ENCODE measurements around the gene SNAPC5. TPM values are rescaled to one million over a fixed set of nuclear protein-coding genes. Genes with fewer than 3 reads are reported as not detected.

The SNAPC5 gene
- total and polyA plus RNA-seq, 2 donors from 2014 or later = 29.6 to 49.6 TPM

DNA sequence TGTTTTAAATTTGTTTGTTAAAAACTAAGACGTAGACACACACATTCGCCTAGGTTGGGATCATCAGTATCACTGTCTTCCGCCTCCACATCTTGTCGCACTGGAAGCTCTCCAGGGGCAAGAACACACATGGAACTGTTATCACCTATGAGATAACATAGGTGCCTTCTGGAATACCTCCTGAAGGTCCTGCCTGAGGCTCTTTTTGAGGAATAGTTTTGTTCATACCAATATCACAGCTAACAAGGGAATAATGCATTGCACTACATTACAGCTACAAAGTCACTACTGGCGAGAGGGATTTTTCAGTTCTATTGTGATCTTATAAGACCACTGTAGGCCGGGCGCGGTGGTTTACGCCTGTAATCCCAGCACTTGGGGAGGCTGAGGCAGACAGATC is 37.5 kb upstream of the SNAPC5 start:
- Histone ChIP-seq H3K4me3 (ENCODE audit: low read length in 3 of 3) (no peak overlapping the region), H3K36me3 (ENCODE audit: control insufficient read depth in 2 of 3, insufficient read depth in 3 of 3, low read length in 3 of 3) (peaks cover 0 to 2% (median 0%) of the 10 kb centered on the region in 3 donors), H3K27me3 (ENCODE audit: control insufficient read depth, insufficient read depth, low read length) (no peaks in the 10 kb centered on the region), H3K4me1 (ENCODE audit: control insufficient read depth in 2 of 3, insufficient read depth in 2 of 3, low read depth in 1 of 3, low read length in 3 of 3) (no peaks in the 10 kb centered on the region), H3K9ac (ENCODE audit: low read length in 3 of 3) (no peak overlapping the region), H3K27ac (ENCODE audit: low read depth in 2 of 2, low read length in 2 of 2) (no peak overlapping the region), H3K9me3 (ENCODE audit: control insufficient read depth in 2 of 3, insufficient read depth in 1 of 3, low read length in 3 of 3) (no peaks in the 10 kb centered on the region)
- TF ChIP-seq, protein P1, sequence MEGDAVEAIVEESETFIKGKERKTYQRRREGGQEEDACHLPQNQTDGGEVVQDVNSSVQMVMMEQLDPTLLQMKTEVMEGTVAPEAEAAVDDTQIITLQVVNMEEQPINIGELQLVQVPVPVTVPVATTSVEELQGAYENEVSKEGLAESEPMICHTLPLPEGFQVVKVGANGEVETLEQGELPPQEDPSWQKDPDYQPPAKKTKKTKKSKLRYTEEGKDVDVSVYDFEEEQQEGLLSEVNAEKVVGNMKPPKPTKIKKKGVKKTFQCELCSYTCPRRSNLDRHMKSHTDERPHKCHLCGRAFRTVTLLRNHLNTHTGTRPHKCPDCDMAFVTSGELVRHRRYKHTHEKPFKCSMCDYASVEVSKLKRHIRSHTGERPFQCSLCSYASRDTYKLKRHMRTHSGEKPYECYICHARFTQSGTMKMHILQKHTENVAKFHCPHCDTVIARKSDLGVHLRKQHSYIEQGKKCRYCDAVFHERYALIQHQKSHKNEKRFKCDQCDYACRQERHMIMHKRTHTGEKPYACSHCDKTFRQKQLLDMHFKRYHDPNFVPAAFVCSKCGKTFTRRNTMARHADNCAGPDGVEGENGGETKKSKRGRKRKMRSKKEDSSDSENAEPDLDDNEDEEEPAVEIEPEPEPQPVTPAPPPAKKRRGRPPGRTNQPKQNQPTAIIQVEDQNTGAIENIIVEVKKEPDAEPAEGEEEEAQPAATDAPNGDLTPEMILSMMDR (IDR thresholded peaks at IDR 0.05; ENCODE audit: borderline replicate concordance, extremely low read depth, insufficient read depth) = no peak
- FAIRE-seq = no peak
- intact Hi-C loops (cut with DNase I) = no loop called here
- no peak for DNase-seq

DNA sequence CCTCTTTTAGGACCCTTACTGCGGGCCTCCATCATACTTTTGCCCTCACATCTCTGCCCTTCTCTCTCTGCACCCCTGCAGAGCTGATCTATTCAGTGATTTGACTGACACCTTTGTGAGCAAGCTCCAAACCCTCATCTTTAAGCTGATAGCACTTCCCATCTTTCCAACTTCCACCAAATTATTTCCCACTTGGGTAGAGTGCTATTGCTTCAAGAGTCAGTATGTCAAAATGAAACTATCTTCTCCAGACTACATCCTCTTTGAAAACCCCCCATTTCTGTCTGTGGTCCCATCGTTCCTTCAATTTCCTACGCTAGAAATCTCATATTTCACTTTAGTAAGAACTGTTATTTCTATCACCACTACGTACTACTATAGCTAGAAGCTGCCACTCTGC is 27.3 kb upstream of the SNAPC5 start:
- no peak overlapping the region for H3K9ac ChIP-seq (ENCODE audit: low read length in 3 of 3)
- H3K27me3 ChIP-seq (ENCODE audit: control insufficient read depth, insufficient read depth, low read length) = no peaks in the 10 kb centered on the region
- TF ChIP-seq, protein P1 (IDR thresholded peaks at IDR 0.05; ENCODE audit: borderline replicate concordance, extremely low read depth, insufficient read depth) = no peak
- peaks cover 0 to 4% (median 2%) of the 10 kb centered on the region in 3 donors for H3K36me3 ChIP-seq (ENCODE audit: control insufficient read depth in 2 of 3, insufficient read depth in 3 of 3, low read length in 3 of 3)
- no peak for FAIRE-seq
- H3K27ac ChIP-seq (ENCODE audit: low read depth in 2 of 2, low read length in 2 of 2) = no peak overlapping the region
- H3K4me1 ChIP-seq (ENCODE audit: control insufficient read depth in 2 of 3, insufficient read depth in 2 of 3, low read depth in 1 of 3, low read length in 3 of 3) = no peaks in the 10 kb centered on the region
- intact Hi-C loops (cut with DNase I) = no loop called here
- no peaks in the 10 kb centered on the region for H3K9me3 ChIP-seq (ENCODE audit: control insufficient read depth in 2 of 3, insufficient read depth in 1 of 3, low read length in 3 of 3)
- no peak for DNase-seq
- no peak overlapping the region for H3K4me3 ChIP-seq (ENCODE audit: low read length in 3 of 3)

DNA sequence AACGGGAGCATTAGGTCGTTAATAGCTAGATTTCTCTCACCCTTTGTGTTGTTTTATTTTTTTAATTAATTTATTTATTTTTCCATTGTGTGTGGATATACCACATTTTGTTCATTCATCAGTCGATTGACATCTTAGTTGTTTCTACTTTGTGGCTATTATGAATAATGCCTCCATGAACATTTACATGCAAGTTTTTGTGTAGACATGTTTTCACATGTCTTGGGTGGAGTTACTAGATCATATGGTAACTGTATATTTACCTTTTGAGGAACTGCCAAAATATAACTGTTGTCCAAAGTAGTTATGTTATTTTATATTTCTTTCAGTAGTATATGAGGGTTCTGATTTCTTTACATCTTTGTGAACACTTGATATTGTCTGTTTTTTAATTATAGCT is 26.4 kb upstream of the SNAPC5 start:
- no peaks in the 10 kb centered on the region for H3K9me3 ChIP-seq (ENCODE audit: control insufficient read depth in 2 of 3, insufficient read depth in 1 of 3, low read length in 3 of 3)
- TF ChIP-seq, protein P1 (IDR thresholded peaks at IDR 0.05; ENCODE audit: borderline replicate concordance, extremely low read depth, insufficient read depth) = no peak
- DNase-seq = no peak
- no peaks in the 10 kb centered on the region for H3K4me1 ChIP-seq (ENCODE audit: control insufficient read depth in 2 of 3, insufficient read depth in 2 of 3, low read depth in 1 of 3, low read length in 3 of 3)
- H3K9ac ChIP-seq (ENCODE audit: low read length in 3 of 3) = no peak overlapping the region
- no peak overlapping the region for H3K27ac ChIP-seq (ENCODE audit: low read depth in 2 of 2, low read length in 2 of 2)
- H3K27me3 ChIP-seq (ENCODE audit: control insufficient read depth, insufficient read depth, low read length) = no peaks in the 10 kb centered on the region
- intact Hi-C loops (cut with DNase I) = no loop called here
- H3K36me3 ChIP-seq (ENCODE audit: control insufficient read depth in 2 of 3, insufficient read depth in 3 of 3, low read length in 3 of 3) = peaks cover 0 to 4% (median 2%) of the 10 kb centered on the region in 3 donors
- FAIRE-seq = no peak
- H3K4me3 ChIP-seq (ENCODE audit: low read length in 3 of 3) = no peak overlapping the region

DNA sequence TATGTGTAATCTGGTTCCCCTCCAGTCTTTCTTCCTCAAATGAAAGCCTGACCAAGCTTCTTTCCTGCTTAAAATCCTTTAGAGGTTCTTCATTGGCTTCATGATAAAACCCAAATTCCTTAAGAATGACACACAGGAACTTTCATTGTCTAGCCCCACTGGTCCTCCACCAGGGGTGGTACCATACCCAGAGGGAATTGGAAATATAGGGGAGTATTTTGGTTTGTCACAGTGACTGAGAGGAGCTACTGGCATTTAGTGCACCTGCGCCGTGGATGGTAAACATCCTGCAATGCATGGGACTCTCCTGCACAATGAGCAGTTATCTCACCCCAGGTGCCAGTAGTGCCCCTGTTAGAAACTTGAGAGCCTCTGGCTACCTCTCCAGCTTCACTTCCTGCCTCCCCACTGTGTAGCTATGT is 18.4 kb upstream of the SNAPC5 start:
- no peaks in the 10 kb centered on the region for H3K4me1 ChIP-seq (ENCODE audit: control insufficient read depth in 2 of 3, insufficient read depth in 2 of 3, low read depth in 1 of 3, low read length in 3 of 3)
- H3K9ac ChIP-seq (ENCODE audit: low read length in 3 of 3) = no peak overlapping the region
- H3K27me3 ChIP-seq (ENCODE audit: control insufficient read depth, insufficient read depth, low read length) = no peaks in the 10 kb centered on the region
- intact Hi-C loops (cut with DNase I) = no loop called here
- no peak overlapping the region for H3K4me3 ChIP-seq (ENCODE audit: low read length in 3 of 3)
- FAIRE-seq = no peak
- no peaks in the 10 kb centered on the region for H3K9me3 ChIP-seq (ENCODE audit: control insufficient read depth in 2 of 3, insufficient read depth in 1 of 3, low read length in 3 of 3)
- no peak for DNase-seq
- H3K36me3 ChIP-seq (ENCODE audit: control insufficient read depth in 2 of 3, insufficient read depth in 3 of 3, low read length in 3 of 3) = peaks cover 0 to 2% (median 0%) of the 10 kb centered on the region in 3 donors
- TF ChIP-seq, protein P1 (IDR thresholded peaks at IDR 0.05; ENCODE audit: borderline replicate concordance, extremely low read depth, insufficient read depth) = no peak
- H3K27ac ChIP-seq (ENCODE audit: low read depth in 2 of 2, low read length in 2 of 2) = no peak overlapping the region
